Neuronal stem cell (in vitro differentiated cells): ENCODE measurements around the gene GABBR1.

ENCODE experiments used
- DNase-seq: peaks from one replicate; pipeline ENCODE4 v3.0.0-alpha.2; 2013; ENCODE audit warnings: low spot score
- H2AFZ ChIP-seq: one replicate; pipeline ENCODE4 v1.6.1; 2013; ENCODE audit warnings: mild to moderate bottlenecking, low read length, inconsistent platforms
- H2AK5ac ChIP-seq: 2 replicates; pipeline ENCODE4 v1.6.1; 2013; ENCODE audit warnings: low read depth, mild to moderate bottlenecking, inconsistent platforms, low read length, moderate library complexity, mixed read lengths
- H2BK120ac ChIP-seq: 2 replicates; pipeline ENCODE4 v1.6.1; 2013; ENCODE audit warnings: low read depth, mild to moderate bottlenecking, inconsistent platforms, low read length, moderate library complexity, mixed read lengths
- H2BK12ac ChIP-seq: one replicate; pipeline ENCODE4 v1.6.1; 2013; ENCODE audit warnings: low read length, inconsistent platforms
- H2BK15ac ChIP-seq: 2 replicates; pipeline ENCODE4 v1.6.1; 2013; ENCODE audit warnings: mild to moderate bottlenecking, low read length, inconsistent platforms, mixed read lengths
- H2BK5ac ChIP-seq: one replicate; pipeline ENCODE4 v1.6.1; 2013; ENCODE audit warnings: inconsistent platforms, mild to moderate bottlenecking, low read length, moderate library complexity
- H3K14ac ChIP-seq: one replicate; pipeline ENCODE4 v1.6.1; 2013; ENCODE audit warnings: low read length, inconsistent platforms
- H3K18ac ChIP-seq: 2 replicates; pipeline ENCODE4 v1.6.1; 2013; ENCODE audit warnings: low read length, inconsistent platforms
- H3K23ac ChIP-seq: 2 replicates; pipeline ENCODE4 v1.6.1; 2013; ENCODE audit warnings: low read depth, mild to moderate bottlenecking, mixed read lengths, low read length, inconsistent platforms; ENCODE audit not compliant: poor library complexity
- H3K27ac ChIP-seq: replicated peaks from 3 replicates; pipeline ENCODE4 v1.5.1; 2013; ENCODE audit warnings: low read length, inconsistent platforms
- H3K27me3 ChIP-seq, 3 experiments: 2 replicates each; pipeline ENCODE4 v1.6.1; 2013; ENCODE audit warnings: low read length in 3 of 3, mild to moderate bottlenecking in 2 of 3, inconsistent platforms in 1 of 3, low read depth in 1 of 3, mixed read lengths in 1 of 3, moderate library complexity in 1 of 3; ENCODE audit not compliant: control insufficient read depth in 3 of 3, insufficient read depth in 3 of 3
- H3K36me3 ChIP-seq, 2 donors: replicated peaks in 1 of 2; 2 replicates each; pipeline ENCODE4 v1.6.1; 2013; ENCODE audit warnings: low read length in 2 of 2; ENCODE audit not compliant: control insufficient read depth in 2 of 2, insufficient read depth in 2 of 2
- H3K4ac ChIP-seq: 2 replicates; pipeline ENCODE4 v1.6.1; 2013; ENCODE audit warnings: inconsistent platforms, mild to moderate bottlenecking, low read length, moderate library complexity
- H3K4me1 ChIP-seq, 2 donors: 1 replicate in 1 of 2; 2 replicates in 1 of 2; pipeline ENCODE4 v1.6.1; 2013; ENCODE audit warnings: low read length in 2 of 2, low read depth in 1 of 2; ENCODE audit not compliant: control insufficient read depth in 2 of 2, insufficient read depth in 1 of 2
- H3K4me2 ChIP-seq: one replicate; pipeline ENCODE4 v1.6.1; 2013; ENCODE audit warnings: mild to moderate bottlenecking, low read length, inconsistent platforms; ENCODE audit not compliant: insufficient read depth, poor library complexity, severe bottlenecking
- H3K4me3 ChIP-seq, 2 donors: 2 replicates each; pipeline ENCODE4 v1.5.1; 2013; ENCODE audit warnings: low read length in 2 of 2, mild to moderate bottlenecking in 2 of 2, inconsistent platforms in 1 of 2, moderate library complexity in 1 of 2
- H3K79me1 ChIP-seq: one replicate; pipeline ENCODE4 v1.6.1; 2013; ENCODE audit warnings: low read depth, mild to moderate bottlenecking, inconsistent platforms, low read length, moderate library complexity
- H3K9ac ChIP-seq: one replicate; pipeline ENCODE4 v1.6.1; 2013; ENCODE audit warnings: mild to moderate bottlenecking, low read depth, low read length, inconsistent platforms; ENCODE audit not compliant: poor library complexity
- H3K9me3 ChIP-seq, 2 donors: replicated peaks in 1 of 2; 2 replicates each; pipeline versions ENCODE3 to v1.6.1; 2013; ENCODE audit warnings: low read length in 2 of 2, mild to moderate bottlenecking in 2 of 2, inconsistent platforms in 1 of 2, low read depth in 1 of 2, mixed read lengths in 1 of 2, moderate library complexity in 1 of 2; ENCODE audit not compliant: control insufficient read depth in 2 of 2, insufficient read depth in 1 of 2
- H4K8ac ChIP-seq: one replicate; pipeline ENCODE4 v1.6.1; 2013; ENCODE audit warnings: low read depth, mild to moderate bottlenecking, inconsistent platforms, low read length, moderate library complexity
- H4K91ac ChIP-seq: one replicate; pipeline ENCODE4 v1.6.1; 2013; ENCODE audit warnings: low read length, low read depth, mild to moderate bottlenecking, inconsistent platforms; ENCODE audit not compliant: poor library complexity
- WGBS, 2 donors: extraction: QIAGEN DNeasy Blood & Tissue Kit; methylation state at CpG; one replicate each; pipeline ENCODE4 v1.1.7; 2013; ENCODE audit warnings: missing lambda C conversion rate in 2 of 2, mixed read lengths in 1 of 2; ENCODE audit not compliant: insufficient read length in 2 of 2, insufficient replicate concordance in 1 of 2; ENCODE audit errors: extremely low coverage in 2 of 2; 5-methylcytosine and 5-hydroxymethylcytosine counted together

GABBR1 gene

GRCh38 chr6:29619578-29620160, 13.3 kb downstream of the GABBR1 start:
- Histone ChIP-seq H3K9ac (no peak overlapping the region), H3K27ac (no peak overlapping the region), H2BK120ac (no peak overlapping the region), H3K4ac (no peak overlapping the region), H2BK15ac (no peak overlapping the region), H3K27me3 (no peaks in the 10 kb centered on the region), H3K4me2 (no peak overlapping the region), H2BK12ac (no peak overlapping the region), H4K8ac (no peak overlapping the region), H4K91ac (no peak overlapping the region), H3K79me1 (peaks cover 3% of the 10 kb centered on the region), H3K14ac (no peak overlapping the region), H3K9me3 (peaks cover 0 to 5% of the 10 kb centered on the region in 2 donors), H3K4me1 (peaks cover 26 to 35% of the 10 kb centered on the region in 2 donors), H3K36me3 (peaks cover 30 to 87% of the 10 kb centered on the region in 2 donors), H3K23ac (no peak overlapping the region), H3K18ac (no peak overlapping the region), H3K4me3 (no peak overlapping the region), H2AFZ (no peak overlapping the region), H2AK5ac (no peak overlapping the region), H2BK5ac (no peak overlapping the region)
- WGBS, 2 donors: no CpG with 5 or more reads among the region's 1 CpG
- no peak for DNase-seq

GRCh38 chr6:29617782-29618554, 15.0 kb downstream of the GABBR1 start:
- no CpG with 5 or more reads among the region's 8 CpGs for WGBS, 2 donors
- Histone ChIP-seq H3K4me1 (peaks cover 11 to 18% of the 10 kb centered on the region in 2 donors), H2BK120ac (no peak overlapping the region), H2BK12ac (no peak overlapping the region), H3K18ac (no peak overlapping the region), H3K4me2 (no peak overlapping the region), H3K9ac (no peak overlapping the region), H3K36me3 (peaks cover 35 to 96% of the 10 kb centered on the region in 2 donors), H2AFZ (no peak overlapping the region), H4K91ac (no peak overlapping the region), H2BK5ac (no peak overlapping the region), H3K27me3 (no peaks in the 10 kb centered on the region), H2BK15ac (no peak overlapping the region), H3K14ac (no peak overlapping the region), H3K27ac (no peak overlapping the region), H3K4ac (no peak overlapping the region), H3K79me1 (peaks cover 3% of the 10 kb centered on the region), H3K4me3 (no peak overlapping the region), H2AK5ac (no peak overlapping the region), H3K23ac (no peak overlapping the region), H4K8ac (no peak overlapping the region), H3K9me3 (peaks cover 0 to 5% of the 10 kb centered on the region in 2 donors)
- no peak for DNase-seq

- H2AFZ ChIP-seq: no peak overlapping the region
- no peak overlapping the region for H2AK5ac ChIP-seq
- no peak overlapping the region for H3K23ac ChIP-seq
- H3K79me1 ChIP-seq: no peaks in the 10 kb centered on the region
- no peak overlapping the region for H4K91ac ChIP-seq
- no peak overlapping the region for H4K8ac ChIP-seq
- no peaks in the 10 kb centered on the region for H3K9me3 ChIP-seq
- H3K36me3 ChIP-seq: peaks cover 50 to 97% of the 10 kb centered on the region in 2 donors
- DNase-seq: no peak
- H3K4me2 ChIP-seq: no peak overlapping the region
- peak overlapping the region; percentile 16 for H3K27ac ChIP-seq
- H3K4me1 ChIP-seq: peaks cover 0 to 2% of the 10 kb centered on the region in 2 donors
- WGBS, 2 donors: no CpG with 5 or more reads among the region's 4 CpGs
- no peak overlapping the region for H2BK5ac ChIP-seq
- no peak overlapping the region for H2BK15ac ChIP-seq
- no peak overlapping the region for H3K14ac ChIP-seq
- H3K4me3 ChIP-seq: no peak overlapping the region
- H3K18ac ChIP-seq: no peak overlapping the region
- H2BK12ac ChIP-seq: no peak overlapping the region
- no peaks in the 10 kb centered on the region for H3K27me3 ChIP-seq
- no peak overlapping the region for H3K4ac ChIP-seq
- H2BK120ac ChIP-seq: no peak overlapping the region
- no peak overlapping the region for H3K9ac ChIP-seq
These were observed 21.6 kb downstream of the GABBR1 start for GRCh38 chr6:29611426-29611825.

GRCh38 chr6:29610540-29610939, 22.4 kb downstream of the GABBR1 start:
- Histone ChIP-seq H2BK12ac (no peak overlapping the region), H3K4ac (no peak overlapping the region), H3K9me3 (no peaks in the 10 kb centered on the region), H4K91ac (no peak overlapping the region), H3K23ac (no peak overlapping the region), H2AK5ac (no peak overlapping the region), H2BK15ac (no peak overlapping the region), H4K8ac (no peak overlapping the region), H3K36me3 (peaks cover 59 to 99% of the 10 kb centered on the region in 2 donors), H3K18ac (no peak overlapping the region), H3K4me3 (no peak overlapping the region), H3K27me3 (no peaks in the 10 kb centered on the region), H3K14ac (no peak overlapping the region), H3K4me2 (no peak overlapping the region), H2AFZ (no peak overlapping the region), H3K79me1 (no peaks in the 10 kb centered on the region), H2BK5ac (no peak overlapping the region), H3K27ac (no peak overlapping the region), H3K4me1 (peaks cover 0 to 2% of the 10 kb centered on the region in 2 donors), H2BK120ac (no peak overlapping the region), H3K9ac (no peak overlapping the region)
- no CpG with 5 or more reads among the region's 4 CpGs for WGBS, 2 donors
- DNase-seq: no peak
